ENCODE data around the gene DYNC2H1. TPM values are rescaled to one million over a fixed set of nuclear protein-coding genes. Genes with fewer than 3 reads are reported as not detected.

DYNC2H1 gene
- total RNA-seq, 1 experiment from 2014 or later = 28.9 TPM

DNA sequence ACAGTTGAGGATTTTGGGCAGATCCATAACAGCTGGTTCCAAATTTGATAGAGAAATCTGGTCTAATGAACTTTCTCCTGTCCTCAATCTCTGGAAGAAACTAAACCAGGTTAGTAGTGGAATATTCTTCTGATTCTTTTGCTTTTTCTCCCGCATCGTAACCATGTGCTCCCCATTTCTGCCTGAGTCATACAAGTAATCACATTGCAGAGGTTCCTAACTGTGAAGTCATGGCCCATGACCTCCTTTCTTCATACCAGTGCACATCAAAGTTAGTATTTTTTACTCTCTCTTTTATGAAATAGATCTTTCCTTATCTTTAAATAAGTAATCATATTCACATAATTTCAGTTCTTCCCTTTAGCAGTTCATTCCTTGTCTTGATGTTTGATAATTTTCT is 249.0 kb downstream of the DYNC2H1 start:
- TF ChIP-seq EZH2phosphoT487 (IDR thresholded peaks at IDR 0.05; ENCODE audit: borderline replicate concordance, low read length) (no peak), EZH2 (IDR thresholded peaks at IDR 0.05; ENCODE audit: low read length, unreplicated experiment) (no peak), CTCF (conservative IDR thresholded peaks at IDR 0.05; ENCODE audit: low read depth, low read length) (no peak)
- Histone ChIP-seq H3K79me2 (ENCODE audit: low read length) (no peaks in the 10 kb centered on the region), H3K4me1 (ENCODE audit: insufficient read depth, low read length) (no peaks in the 10 kb centered on the region), H3F3A (ENCODE audit: low read length, unreplicated experiment) (peaks cover 5% of the 10 kb centered on the region), H3K27me3 (ENCODE audit: low read length) (no peaks in the 10 kb centered on the region), H3K9me2 (replicated peaks; ENCODE audit: low read length) (no peaks in the 10 kb centered on the region), H3K27ac (ENCODE audit: low read length) (no peak overlapping the region), H3K9me3 (ENCODE audit: low read length) (no peaks in the 10 kb centered on the region), H3K36me3 (ENCODE audit: low read depth, low read length) (no peaks in the 10 kb centered on the region), H3K4me2 (ENCODE audit: low read length) (no peak overlapping the region), H2AFZ (ENCODE audit: low read length) (no peak overlapping the region), H3K4me3 (ENCODE audit: low read length) (no peak overlapping the region), H4K20me1 (ENCODE audit: low read length) (no peaks in the 10 kb centered on the region), H3K9ac (ENCODE audit: low read length) (no peak overlapping the region)
- intact Hi-C loops (cut with micrococcal nuclease) = no loop called here
- BruUV-seq (replicated peaks) = no TSS peak
- CTCF ChIA-PET = no interaction called here
- no peak for ATAC-seq
- no peak for DNase-seq
- POLR2A ChIA-PET (ENCODE audit: unreplicated experiment) = no interaction called here

GRCh38 chr11:103359216-103359615 is 250.0 kb downstream of the DYNC2H1 start:
- DNase-seq (no peak), ATAC-seq (no peak; the same call in 1 of the 2 replicates)
- Histone ChIP-seq H3K4me1 (ENCODE audit: insufficient read depth, low read length) (no peaks in the 10 kb centered on the region), H3K27ac (ENCODE audit: low read length) (no peak overlapping the region), H3K4me2 (ENCODE audit: low read length) (no peak overlapping the region), H3K9me3 (ENCODE audit: low read length) (no peaks in the 10 kb centered on the region), H3F3A (ENCODE audit: low read length, unreplicated experiment) (peaks cover 5% of the 10 kb centered on the region), H3K9ac (ENCODE audit: low read length) (no peak overlapping the region), H4K20me1 (ENCODE audit: low read length) (no peaks in the 10 kb centered on the region), H3K79me2 (ENCODE audit: low read length) (no peaks in the 10 kb centered on the region), H3K36me3 (ENCODE audit: low read depth, low read length) (no peaks in the 10 kb centered on the region), H2AFZ (ENCODE audit: low read length) (no peak overlapping the region), H3K27me3 (ENCODE audit: low read length) (no peaks in the 10 kb centered on the region), H3K4me3 (ENCODE audit: low read length) (no peak overlapping the region), H3K9me2 (replicated peaks; ENCODE audit: low read length) (no peaks in the 10 kb centered on the region)
- no TSS peak for BruUV-seq (replicated peaks)
- TF ChIP-seq EZH2 (IDR thresholded peaks at IDR 0.05; ENCODE audit: low read length, unreplicated experiment) (no peak), EZH2phosphoT487 (IDR thresholded peaks at IDR 0.05; ENCODE audit: borderline replicate concordance, low read length) (no peak), CTCF (conservative IDR thresholded peaks at IDR 0.05; ENCODE audit: low read depth, low read length) (no peak)
- POLR2A ChIA-PET (ENCODE audit: unreplicated experiment) = no interaction called here
- CTCF ChIA-PET = no interaction called here
- intact Hi-C loops (cut with micrococcal nuclease) = no loop called here

GRCh38 chr11:103364687-103365086 is 255.5 kb downstream of the DYNC2H1 start:
- Histone ChIP-seq H3K4me1 (ENCODE audit: insufficient read depth, low read length) (no peaks in the 10 kb centered on the region), H3K4me2 (ENCODE audit: low read length) (no peak overlapping the region), H3K27ac (ENCODE audit: low read length) (no peak overlapping the region), H3K4me3 (ENCODE audit: low read length) (no peak overlapping the region), H2AFZ (ENCODE audit: low read length) (no peak overlapping the region), H4K20me1 (ENCODE audit: low read length) (no peaks in the 10 kb centered on the region), H3K79me2 (ENCODE audit: low read length) (no peaks in the 10 kb centered on the region), H3F3A (ENCODE audit: low read length, unreplicated experiment) (no peaks in the 10 kb centered on the region), H3K36me3 (ENCODE audit: low read depth, low read length) (no peaks in the 10 kb centered on the region), H3K27me3 (ENCODE audit: low read length) (no peaks in the 10 kb centered on the region), H3K9me2 (replicated peaks; ENCODE audit: low read length) (no peaks in the 10 kb centered on the region), H3K9me3 (ENCODE audit: low read length) (no peaks in the 10 kb centered on the region), H3K9ac (ENCODE audit: low read length) (no peak overlapping the region)
- ChIA-PET CTCF (no interaction called here), POLR2A (ENCODE audit: unreplicated experiment) (no interaction called here)
- BruUV-seq (replicated peaks) = no TSS peak
- intact Hi-C loops (cut with micrococcal nuclease) = no loop called here
- no peak for TF ChIP-seq EZH2 (IDR thresholded peaks at IDR 0.05; ENCODE audit: low read length, unreplicated experiment)
- TF ChIP-seq CTCF (conservative IDR thresholded peaks at IDR 0.05; ENCODE audit: low read depth, low read length) = no peak
- no peak for TF ChIP-seq EZH2phosphoT487 (IDR thresholded peaks at IDR 0.05; ENCODE audit: borderline replicate concordance, low read length)
- no peak for DNase-seq
- ATAC-seq = peak; percentile 63

All from PC-3 (cell line).